GM18498 (cell line): ENCODE measurements around the gene QKI.

Source experiments
- ATAC-seq: cut with Tn5 transposase; IDR thresholded peaks from one replicate; pipeline ENCODE4 v1.9.1; 2021; ENCODE audit warnings: mild to moderate bottlenecking, moderate library complexity; ENCODE audit not compliant: unreplicated experiment

QKI gene

GRCh38 chr6:163390770-163391169 is 23.7 kb upstream of the QKI start:
- no peak for ATAC-seq

GRCh38 chr6:163391985-163392384 is 22.5 kb upstream of the QKI start:
- no peak for ATAC-seq

GRCh38 chr6:163392533-163392932 is 22.0 kb upstream of the QKI start:
- ATAC-seq, result peak; percentile 56

DNA sequence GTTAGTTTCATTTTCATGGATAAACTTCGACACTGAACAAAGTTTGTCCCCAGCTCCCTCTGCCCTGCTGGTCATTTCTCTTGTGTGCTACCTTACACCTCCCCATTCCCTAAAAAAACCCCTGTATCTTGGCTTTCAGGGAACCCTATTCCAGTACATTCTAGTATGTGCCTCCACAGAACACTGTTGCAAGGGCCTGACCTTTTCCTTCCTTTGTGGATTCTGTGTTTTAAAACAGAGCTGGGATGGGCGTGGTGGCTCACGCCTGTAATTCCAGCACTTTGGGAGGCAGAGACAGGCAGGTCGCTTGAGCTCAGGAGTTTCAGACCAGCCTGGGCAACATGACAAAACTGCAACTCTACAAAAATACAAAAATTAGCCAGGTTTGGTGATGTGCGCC is 20.6 kb upstream of the QKI start:
- ATAC-seq, result no peak

DNA sequence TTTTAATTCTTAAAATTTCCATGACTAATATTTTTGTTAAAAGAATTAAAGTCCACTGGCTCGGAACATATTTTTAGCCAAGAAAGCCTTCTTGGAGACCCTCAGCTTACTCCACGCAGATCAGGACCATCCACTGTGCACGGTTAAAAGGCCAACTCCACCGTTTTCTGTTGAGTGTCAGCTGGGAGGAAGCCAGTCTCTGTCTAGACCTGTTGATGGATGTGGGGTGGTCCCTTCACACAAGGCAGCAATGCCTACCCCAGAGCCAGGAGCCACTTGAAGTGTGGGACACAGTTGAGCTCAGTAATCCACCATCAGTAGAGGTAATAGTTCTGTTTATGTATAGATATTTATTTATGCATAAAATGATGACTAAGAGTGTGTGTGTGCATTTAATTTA is 19.9 kb upstream of the QKI start:
- ATAC-seq, result no peak

DNA sequence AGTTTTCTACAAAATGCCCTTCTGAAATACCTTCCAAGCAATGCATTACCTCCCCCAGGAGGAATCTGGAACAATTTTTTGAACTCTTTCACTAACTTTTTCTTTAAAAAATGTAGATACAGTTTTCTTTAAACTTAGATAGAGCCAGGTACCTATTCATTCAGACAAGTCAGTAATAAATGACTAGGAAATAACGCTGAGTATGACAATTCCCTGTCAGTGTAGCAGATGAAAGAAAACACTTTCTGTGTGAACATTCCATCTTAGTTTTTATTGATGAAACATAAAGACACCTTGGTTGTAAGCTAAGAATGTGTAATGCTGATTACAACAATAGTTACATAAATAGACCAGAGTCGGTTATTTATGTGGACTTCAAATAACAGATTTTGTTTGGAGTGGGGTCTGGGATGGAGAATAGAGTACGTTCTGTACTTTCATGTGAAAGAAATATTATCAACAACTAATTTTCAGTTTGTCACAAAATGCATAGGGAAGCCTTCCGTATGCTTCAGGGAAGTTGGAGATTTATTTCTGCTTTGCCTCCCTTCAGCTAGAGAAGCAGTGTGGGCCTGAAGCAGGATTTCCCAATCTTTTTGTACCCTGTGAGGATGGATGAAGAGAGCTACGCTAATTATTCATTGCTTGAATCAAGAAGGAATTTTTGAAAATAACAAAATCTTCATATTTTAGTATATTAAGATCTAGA is 19.2 kb upstream of the QKI start:
- no peak for ATAC-seq

GRCh38 chr6:163395831-163396185 is 18.7 kb upstream of the QKI start:
- no peak for ATAC-seq

DNA sequence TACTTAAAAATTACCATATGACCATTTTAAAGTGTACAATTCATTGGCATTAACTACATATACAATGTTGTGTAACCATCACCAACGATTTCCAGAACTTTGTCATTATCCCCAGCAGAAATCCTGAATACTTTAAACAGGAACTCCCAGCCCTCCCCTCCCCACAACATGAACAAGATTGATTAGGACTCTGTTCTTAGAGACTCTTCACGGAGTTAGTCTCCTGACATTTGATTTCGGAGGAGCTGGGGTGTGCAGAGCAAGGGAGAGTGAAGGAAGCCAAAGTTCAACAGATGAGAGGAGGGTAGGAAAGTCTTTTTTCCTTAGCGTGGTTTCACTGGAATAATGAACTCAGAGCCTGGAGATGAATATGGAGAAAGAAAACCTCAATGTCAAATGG is 17.2 kb upstream of the QKI start:
- no peak for ATAC-seq

- ATAC-seq, result no peak
Measured at GRCh38 chr6:163398115-163398514, 16.4 kb upstream of the QKI start.

GRCh38 chr6:163398815-163399214 is 15.7 kb upstream of the QKI start:
- no peak for ATAC-seq

DNA sequence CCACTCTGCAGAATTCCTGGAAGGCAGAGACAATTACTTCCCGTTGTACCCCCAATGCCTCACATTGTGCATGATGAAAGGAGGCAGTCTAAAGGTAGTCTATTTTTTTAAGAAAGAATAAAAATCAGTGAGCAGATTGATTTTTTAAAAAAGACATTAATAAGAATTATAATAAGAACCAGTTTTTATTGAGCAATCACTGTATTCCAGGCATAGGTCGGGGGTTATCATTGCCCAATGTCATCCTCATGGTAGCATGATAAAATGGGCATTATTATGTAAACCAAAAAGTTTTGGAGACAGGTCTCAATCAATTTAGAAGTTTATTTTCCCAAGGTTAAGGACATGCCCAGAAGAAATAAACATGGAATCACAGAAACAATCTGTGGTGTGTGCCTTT is 14.0 kb upstream of the QKI start:
- no peak for ATAC-seq

DNA sequence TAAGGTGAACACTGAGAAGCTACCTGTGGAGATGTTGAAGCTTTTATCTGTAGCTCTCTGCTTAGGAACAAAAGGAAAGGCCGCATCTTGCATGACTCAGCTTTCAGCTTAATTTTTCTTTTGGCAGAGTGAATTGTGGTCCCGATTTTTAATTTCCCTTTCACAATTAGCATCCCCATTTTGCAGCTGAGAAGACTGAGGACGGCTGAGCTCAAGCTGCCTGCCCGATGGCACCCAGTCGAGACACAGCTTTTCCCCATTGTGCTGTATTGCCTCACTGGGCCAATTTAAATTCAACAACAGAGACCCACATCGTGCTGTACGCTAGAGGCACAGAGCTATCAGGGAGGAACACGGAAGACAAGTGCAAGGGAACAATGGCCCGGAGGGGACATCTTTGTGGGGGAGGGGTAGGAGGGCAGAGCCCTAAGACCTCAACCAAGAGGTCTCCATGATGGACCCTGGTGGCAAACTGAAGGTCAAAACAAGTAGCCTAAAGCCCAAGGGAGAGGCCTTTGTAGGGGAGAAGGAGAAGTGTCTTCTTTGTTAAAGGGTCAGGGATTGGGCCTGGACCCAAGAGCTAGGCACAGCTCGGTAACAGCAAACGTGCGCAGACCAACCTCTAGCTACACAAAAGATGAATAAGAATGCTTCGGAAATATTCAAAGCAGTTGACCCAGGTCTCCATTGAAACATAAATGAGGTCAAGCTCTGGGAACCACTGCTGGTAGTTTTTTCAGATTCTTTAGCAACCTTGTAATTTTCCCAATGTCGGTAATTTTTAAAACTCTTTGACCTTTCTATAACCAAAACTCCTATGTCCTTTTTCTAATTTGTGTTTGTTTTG is 13.3 kb upstream of the QKI start:
- ATAC-seq, result no peak

DNA sequence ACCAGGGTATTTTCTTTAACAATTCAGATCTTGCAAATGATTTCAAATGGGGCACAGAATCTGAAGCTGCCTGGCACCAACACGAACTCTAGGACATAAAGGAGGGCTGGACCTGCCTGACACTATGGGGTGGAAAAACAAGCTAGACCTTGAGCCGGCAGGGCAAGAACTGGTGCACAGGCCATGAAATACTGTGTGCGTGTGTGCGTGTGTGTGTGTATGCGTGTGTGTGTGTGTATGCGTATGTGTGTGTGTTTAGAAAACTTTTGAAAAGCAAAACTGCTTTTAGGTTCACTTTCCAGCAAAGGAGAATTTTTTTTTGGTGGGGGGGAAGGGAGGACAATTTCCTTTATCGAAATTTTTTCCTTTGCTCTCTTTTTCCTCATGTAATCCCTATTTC is 11.9 kb upstream of the QKI start:
- no peak for ATAC-seq

- no peak for ATAC-seq
Measured at GRCh38 chr6:163404825-163405265, 9.7 kb upstream of the QKI start.

GRCh38 chr6:163405412-163406309 is 8.9 kb upstream of the QKI start:
- ATAC-seq, result peak; percentile 85

DNA sequence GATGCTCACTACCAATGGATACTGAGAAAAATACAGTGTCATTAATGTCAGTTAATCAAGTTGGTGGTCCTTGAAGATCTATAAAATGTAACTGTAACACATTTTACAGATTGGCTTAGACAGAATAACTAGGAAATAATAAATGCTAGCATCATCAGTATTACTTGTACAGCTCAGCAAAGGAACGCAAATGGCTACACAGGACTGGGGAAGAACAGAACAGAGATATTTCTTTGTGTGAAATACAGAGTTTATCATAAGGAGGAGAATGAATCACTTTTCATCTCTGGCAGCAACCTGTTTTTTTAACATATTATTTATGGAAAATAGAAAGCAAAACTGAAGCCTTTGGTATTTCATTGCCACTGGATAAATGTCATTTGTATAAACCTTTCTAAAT is 8.2 kb upstream of the QKI start:
- peak; percentile 21 for ATAC-seq

DNA sequence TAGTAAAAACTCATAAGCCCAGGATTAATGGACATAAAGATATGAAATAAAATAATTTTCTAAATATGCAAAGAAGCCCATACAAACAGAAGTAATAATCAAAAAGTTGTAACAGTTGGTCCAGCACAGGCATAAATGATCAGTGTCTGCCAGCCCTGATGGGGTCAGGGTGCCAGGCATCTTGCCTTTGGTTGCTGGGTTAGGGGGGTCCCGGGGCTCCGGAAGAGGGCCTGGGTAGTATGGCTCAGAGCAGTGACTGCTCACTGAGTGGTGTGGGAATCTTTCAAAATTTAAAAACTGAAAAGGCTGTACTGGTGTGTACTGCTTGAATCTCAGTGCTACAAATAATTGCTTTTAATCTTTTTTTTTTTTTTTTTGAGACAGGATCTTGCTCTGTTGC is 7.7 kb upstream of the QKI start:
- ATAC-seq, result no peak

- no peak for ATAC-seq
Measured at GRCh38 chr6:163408352-163408991, 6.0 kb upstream of the QKI start.

- no peak for ATAC-seq
Measured at GRCh38 chr6:163409712-163410111, 4.8 kb upstream of the QKI start.

DNA sequence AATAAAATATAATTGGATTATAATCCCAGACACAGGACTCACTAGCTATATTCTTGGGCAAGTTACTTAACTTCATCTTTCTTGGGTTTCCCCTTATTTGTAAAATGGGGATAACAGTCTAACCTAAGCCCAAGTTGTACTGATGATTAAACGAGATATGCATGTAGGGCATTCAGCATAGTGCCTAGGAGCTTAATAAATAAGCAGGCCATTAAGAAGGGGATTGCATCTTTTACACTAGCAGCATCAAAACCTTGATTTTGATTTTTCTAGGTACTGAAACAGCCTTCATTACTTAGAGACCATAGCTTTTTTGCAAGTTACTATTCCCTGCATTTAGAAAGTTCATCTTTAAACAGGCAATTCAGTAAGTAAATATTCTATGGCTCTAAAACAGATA is 2.2 kb upstream of the QKI start:
- no peak for ATAC-seq

DNA sequence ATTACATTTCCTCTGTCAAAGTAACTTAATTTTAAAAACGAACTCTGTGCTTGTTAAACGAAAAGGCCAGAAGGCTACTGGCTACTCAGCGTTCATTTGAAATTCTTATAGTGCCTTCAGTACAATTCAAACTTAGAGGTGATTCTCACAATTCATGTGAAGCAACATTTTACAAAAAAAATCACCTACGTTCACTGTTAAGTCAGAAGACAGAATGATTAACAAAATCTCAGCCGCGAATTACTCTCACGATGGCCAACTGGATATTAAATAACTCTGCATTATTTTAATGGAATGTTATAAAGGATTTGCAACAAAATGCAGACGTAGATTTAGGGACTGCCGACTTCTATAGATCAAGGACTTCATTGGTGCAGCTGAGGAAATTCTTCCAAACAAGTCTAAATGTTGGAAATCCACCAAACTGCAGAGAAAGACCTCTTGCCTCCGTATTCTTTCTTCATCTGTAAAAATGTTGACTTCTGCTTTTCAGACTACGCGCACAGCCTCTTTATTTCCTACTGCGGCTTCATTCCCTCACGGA is 1.6 kb upstream of the QKI start:
- no peak for ATAC-seq
